AG10803 (cell line): Measurements from ENCODE around the gene DTX1.

ENCODE experiments used
- DNase-seq: peaks from one replicate; pipeline ENCODE4 v3.0.0; 2010; ENCODE audit warnings: low read depth
- H3K4me3 ChIP-seq: 2 replicates; pipeline ENCODE4 v1.5.1; 2011; ENCODE audit warnings: mild to moderate bottlenecking, low read length, control low read depth
- CTCF ChIP-seq: conservative IDR thresholded peaks from 2 replicates; pipeline ENCODE4 v1.5.1; 2011; ENCODE audit warnings: mild to moderate bottlenecking, low read length, control low read depth, inconsistent platforms

The DTX1 gene

GRCh38 chr12:113061061-113061694, 4.6 kb downstream of the DTX1 start:
- no peak for TF ChIP-seq CTCF
- no peak for DNase-seq

GRCh38 chr12:113062502-113063395, 6.2 kb downstream of the DTX1 start:
- H3K4me3 ChIP-seq: no peak overlapping the region
- DNase-seq: no peak
- no peak for TF ChIP-seq CTCF

More at GRCh38 chr12:113061061-113061694, 4.6 kb downstream of the DTX1 start:
- no peak overlapping the region for H3K4me3 ChIP-seq

DNA sequence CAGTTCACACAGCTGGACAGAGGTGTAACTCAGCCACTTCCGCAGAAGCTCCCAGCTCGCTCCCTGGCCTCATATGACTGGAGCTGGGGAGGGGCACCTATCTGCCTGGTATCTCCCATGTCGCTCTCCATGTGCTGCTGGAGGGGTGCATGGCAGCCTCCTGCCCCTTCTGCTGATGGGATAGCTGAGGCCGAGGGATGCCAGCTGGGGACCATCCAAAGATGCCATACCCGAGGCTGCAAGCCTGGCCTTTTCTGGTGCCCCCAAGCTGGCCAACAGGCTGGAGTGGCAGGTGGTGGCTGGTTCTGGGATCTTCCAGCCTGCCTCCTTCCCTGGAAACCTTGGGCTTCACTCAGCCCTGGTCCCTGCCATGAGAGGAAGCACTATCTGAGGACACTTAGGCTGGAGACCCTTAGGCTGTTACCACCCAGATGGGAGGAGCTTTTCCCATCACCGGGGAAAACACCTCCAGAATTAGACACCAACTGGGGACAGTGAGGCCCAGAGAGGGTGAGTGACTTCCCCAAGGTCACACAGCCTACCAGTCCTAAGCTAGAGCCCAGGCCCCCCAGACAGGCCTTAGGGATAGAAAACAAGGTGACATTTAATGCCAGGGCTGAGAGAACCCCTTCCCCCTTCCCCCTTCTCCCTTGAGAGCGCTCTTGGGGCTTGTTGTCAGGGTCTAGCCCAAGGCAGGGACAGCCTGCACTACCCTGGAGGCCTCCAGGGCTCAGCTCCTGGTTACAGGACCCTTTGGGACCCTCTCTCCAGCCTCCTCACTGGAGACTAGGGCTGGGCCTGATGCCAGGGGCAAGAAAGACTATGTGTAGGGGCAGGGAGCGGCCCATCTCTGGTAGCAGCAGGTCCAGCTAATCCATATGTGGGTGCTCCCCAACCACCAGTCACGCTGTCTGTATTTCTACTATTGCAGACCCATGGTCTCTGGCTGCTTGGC, 7.1 kb downstream of the DTX1 start:
- no peak for TF ChIP-seq CTCF
- no peak overlapping the region for H3K4me3 ChIP-seq
- no peak for DNase-seq

DNA sequence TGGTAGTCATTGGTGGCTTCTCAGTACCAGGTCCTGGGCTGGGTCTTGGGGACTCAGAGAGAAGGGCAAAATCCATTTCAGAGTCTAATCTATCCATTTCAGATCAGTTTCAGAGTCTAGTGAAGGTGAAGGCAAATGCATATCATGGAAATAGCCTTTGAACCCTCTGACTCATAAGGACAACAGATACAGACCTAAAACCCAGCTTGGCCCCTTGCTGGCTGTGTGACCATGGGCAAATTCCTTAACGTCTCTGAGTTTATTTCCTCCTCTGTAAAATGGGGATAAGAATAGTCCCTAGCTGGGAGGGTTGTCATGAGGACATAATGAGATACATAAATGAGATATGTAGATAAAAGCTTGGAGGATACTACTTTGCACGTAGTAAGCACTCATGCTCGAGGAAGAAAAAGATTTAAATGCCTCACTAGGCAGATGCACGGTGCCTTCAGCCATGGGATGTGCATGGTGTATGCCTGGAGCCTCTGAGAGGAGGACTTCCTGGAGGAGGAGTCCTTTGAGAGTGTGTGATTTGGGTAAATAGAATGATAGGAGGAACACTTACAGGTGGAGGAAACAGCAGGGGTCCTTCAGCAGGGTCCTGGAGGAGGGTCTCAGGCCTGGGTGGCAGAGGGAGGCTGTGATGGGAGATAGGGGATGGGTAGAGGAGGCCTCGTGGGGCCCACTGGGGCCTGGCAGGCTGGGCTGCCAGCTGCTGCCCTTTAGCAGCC, 8.0 kb downstream of the DTX1 start:
- DNase-seq: no peak
- H3K4me3 ChIP-seq: no peak overlapping the region
- no peak for TF ChIP-seq CTCF

GRCh38 chr12:113065126-113066007, 8.8 kb downstream of the DTX1 start:
- no peak overlapping the region for H3K4me3 ChIP-seq
- DNase-seq: no peak
- no peak for TF ChIP-seq CTCF
